ENCODE results near the gene PPP4R3B. TPM values are rescaled to one million over a fixed set of nuclear protein-coding genes. Genes with fewer than 3 reads are reported as not detected.
"Not testable (repeated sequence)": the region's sequence is repeated elsewhere in the genome, so short reads cannot be mapped to it uniquely, and the experiment has no call there.

Gene PPP4R3B
- total RNA-seq, 1 donor from 2014 or later, result 42.9 TPM

DNA sequence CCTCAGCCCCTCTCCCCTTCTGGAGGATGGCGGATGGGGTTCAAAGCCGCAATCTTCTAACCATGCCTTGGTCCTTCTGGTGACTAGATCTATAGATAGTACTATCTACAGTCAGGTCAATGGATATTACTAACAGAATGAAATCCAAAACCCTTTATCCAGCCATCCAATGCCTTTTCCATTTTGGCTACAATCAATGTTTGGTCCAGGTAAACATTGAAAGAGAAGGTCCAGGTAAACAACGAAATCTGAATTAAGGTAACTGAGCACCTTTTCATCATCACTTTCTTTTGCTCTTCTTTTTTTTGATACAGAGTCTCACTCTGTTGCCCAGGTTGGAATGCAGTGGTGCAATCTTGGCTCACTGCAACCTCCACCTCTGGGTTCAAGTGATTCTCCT lies 9.7 kb downstream of the PPP4R3B start:
- Histone ChIP-seq H3K36me3 (ENCODE audit: control insufficient read depth, insufficient read depth, low read length) (peaks cover 2% of the 10 kb centered on the region), H3K4me3 (ENCODE audit: low read depth, low read length) (no peak overlapping the region), H3K27me3 (ENCODE audit: control insufficient read depth, insufficient read depth, low read length) (no peaks in the 10 kb centered on the region)
- FAIRE-seq (no peak), DNase-seq (ENCODE audit: low read depth) (no peak)
- no peak for TF ChIP-seq CTCF (IDR thresholded peaks at IDR 0.05; ENCODE audit: insufficient read depth, low read length, severe bottlenecking)

GRCh38 chr2:55604027-55604565 lies 13.3 kb downstream of the PPP4R3B start:
- no peak overlapping the region for H3K4me3 ChIP-seq (ENCODE audit: low read depth, low read length)
- FAIRE-seq (no peak), DNase-seq (ENCODE audit: low read depth) (no peak)
- H3K27me3 ChIP-seq (ENCODE audit: control insufficient read depth, insufficient read depth, low read length), result no peaks in the 10 kb centered on the region
- no peaks in the 10 kb centered on the region for H3K36me3 ChIP-seq (ENCODE audit: control insufficient read depth, insufficient read depth, low read length)
- TF ChIP-seq CTCF (IDR thresholded peaks at IDR 0.05; ENCODE audit: insufficient read depth, low read length, severe bottlenecking), result no peak

DNA sequence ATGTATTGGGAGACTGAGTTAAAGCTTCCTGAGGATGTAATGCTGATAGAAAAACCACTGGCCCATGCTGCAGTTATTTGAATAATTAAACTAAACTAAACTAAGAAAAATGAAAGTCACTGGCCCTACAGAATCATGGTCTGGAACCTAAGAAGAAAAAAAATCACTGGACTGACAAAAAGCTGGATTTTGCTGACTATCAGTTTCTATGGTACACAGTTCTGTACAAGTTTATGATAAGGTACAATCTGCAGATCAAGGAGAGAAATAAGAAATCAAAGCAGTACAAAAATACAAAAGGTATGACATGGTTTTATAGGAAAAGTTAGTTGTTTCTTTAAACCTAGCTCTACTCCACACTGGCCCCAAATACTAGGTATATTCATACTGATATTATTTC lies 15.6 kb downstream of the PPP4R3B start:
- H3K4me3 ChIP-seq (ENCODE audit: low read depth, low read length), result no peak overlapping the region
- FAIRE-seq (no peak), DNase-seq (ENCODE audit: low read depth) (no peak)
- H3K27me3 ChIP-seq (ENCODE audit: control insufficient read depth, insufficient read depth, low read length), result no peaks in the 10 kb centered on the region
- no peak for TF ChIP-seq CTCF (IDR thresholded peaks at IDR 0.05; ENCODE audit: insufficient read depth, low read length, severe bottlenecking)
- peaks cover 1% of the 10 kb centered on the region for H3K36me3 ChIP-seq (ENCODE audit: control insufficient read depth, insufficient read depth, low read length)

DNA sequence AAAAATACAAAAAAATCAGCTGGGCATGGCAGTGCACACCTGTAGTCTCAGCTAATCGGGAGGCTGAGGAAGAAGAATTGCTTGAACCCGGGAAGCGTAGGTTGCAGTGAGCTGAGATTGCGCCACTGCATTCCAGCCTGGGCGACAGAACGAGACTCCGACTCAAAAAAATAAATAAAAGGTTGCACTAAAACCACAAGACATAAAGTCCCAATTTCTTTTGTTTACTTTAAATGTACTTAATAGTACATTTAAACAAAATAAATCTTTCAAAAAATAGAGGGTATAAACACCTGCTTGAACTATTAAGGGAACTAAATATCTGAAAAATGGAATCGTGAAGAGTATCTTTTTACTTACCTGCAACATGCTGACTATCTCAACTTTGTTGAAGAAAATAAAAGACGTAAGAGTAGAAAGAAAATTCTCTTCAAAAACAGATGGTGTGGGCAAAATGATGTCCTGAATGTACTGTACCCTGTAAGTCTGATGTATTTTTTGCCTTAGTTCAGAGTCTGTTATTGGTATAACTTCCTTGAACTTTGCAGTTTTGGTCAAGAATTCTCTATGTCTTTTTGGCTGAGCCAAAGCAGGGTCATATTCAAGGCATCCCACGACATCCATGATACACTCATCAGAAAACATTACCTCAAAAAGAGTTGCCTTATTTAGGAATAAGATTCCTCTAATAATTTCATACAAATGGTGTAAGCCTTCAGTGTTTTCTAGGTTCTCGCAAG lies 19.2 kb downstream of the PPP4R3B start:
- DNase-seq (ENCODE audit: low read depth) (no peak), FAIRE-seq (no peak)
- TF ChIP-seq CTCF (IDR thresholded peaks at IDR 0.05; ENCODE audit: insufficient read depth, low read length, severe bottlenecking), result no peak
- peaks cover 1% of the 10 kb centered on the region for H3K36me3 ChIP-seq (ENCODE audit: control insufficient read depth, insufficient read depth, low read length)
- H3K4me3 ChIP-seq (ENCODE audit: low read depth, low read length), result no peak overlapping the region
- H3K27me3 ChIP-seq (ENCODE audit: control insufficient read depth, insufficient read depth, low read length), result no peaks in the 10 kb centered on the region

DNA sequence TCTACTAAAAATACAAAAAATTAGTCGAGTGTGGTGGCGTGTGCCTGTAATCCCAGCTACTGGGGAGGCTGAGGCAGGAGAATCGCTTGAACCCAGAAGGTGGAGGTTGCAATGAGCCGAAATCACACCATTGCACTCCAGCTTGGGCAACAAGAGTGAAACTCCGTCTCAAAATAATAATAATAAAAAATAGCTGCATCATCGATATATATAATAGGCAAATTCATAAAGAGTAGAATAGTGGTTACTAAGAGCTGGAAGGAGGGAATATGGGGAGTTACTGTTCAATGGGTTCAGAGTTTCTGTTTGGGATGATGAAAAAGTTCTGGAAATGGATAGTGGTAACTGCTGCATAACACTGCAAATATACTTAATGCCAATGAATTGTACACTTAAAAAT lies 20.6 kb downstream of the PPP4R3B start:
- H3K4me3 ChIP-seq (ENCODE audit: low read depth, low read length); DNase-seq (ENCODE audit: low read depth); H3K27me3 ChIP-seq (ENCODE audit: control insufficient read depth, insufficient read depth, low read length); FAIRE-seq; H3K36me3 ChIP-seq (ENCODE audit: control insufficient read depth, insufficient read depth, low read length): not testable (repeated sequence)

- FAIRE-seq (no peak), DNase-seq (ENCODE audit: low read depth) (no peak)
- no peak overlapping the region for H3K4me3 ChIP-seq (ENCODE audit: low read depth, low read length)
- peaks cover 1% of the 10 kb centered on the region for H3K36me3 ChIP-seq (ENCODE audit: control insufficient read depth, insufficient read depth, low read length)
- no peaks in the 10 kb centered on the region for H3K27me3 ChIP-seq (ENCODE audit: control insufficient read depth, insufficient read depth, low read length)
- TF ChIP-seq CTCF (IDR thresholded peaks at IDR 0.05; ENCODE audit: insufficient read depth, low read length, severe bottlenecking), result no peak
These were observed 21.9 kb downstream of the PPP4R3B start for GRCh38 chr2:55595536-55595935.

Measured in bronchial epithelial cell (primary cell).